GM19035 (cell line): Measurements from ENCODE around the gene HS1BP3.

Experiments
- ATAC-seq: cut with Tn5 transposase; IDR thresholded peaks from one replicate; pipeline ENCODE4 v1.9.1; 2021; ENCODE audit not compliant: unreplicated experiment

The HS1BP3 gene

GRCh38 chr2:20618886-20619521, 31.9 kb downstream of the HS1BP3 start:
- no peak for ATAC-seq

- ATAC-seq, result no peak
Measured at GRCh38 chr2:20618468-20618885, 32.4 kb downstream of the HS1BP3 start.

- ATAC-seq, result no peak
Measured at GRCh38 chr2:20617892-20618467, 32.9 kb downstream of the HS1BP3 start.

- no peak for ATAC-seq
Measured at GRCh38 chr2:20617081-20617575, 33.8 kb downstream of the HS1BP3 start.

- no peak for ATAC-seq
Measured at GRCh38 chr2:20616341-20616871, 34.5 kb downstream of the HS1BP3 start.

GRCh38 chr2:20615466-20616241, 35.2 kb downstream of the HS1BP3 start:
- no peak for ATAC-seq

- ATAC-seq, result no peak
Measured at GRCh38 chr2:20615068-20615465, 35.8 kb downstream of the HS1BP3 start.

- no peak for ATAC-seq
Measured at GRCh38 chr2:20614201-20615067, 36.5 kb downstream of the HS1BP3 start.

GRCh38 chr2:20612925-20613916, 37.7 kb downstream of the HS1BP3 start:
- no peak for ATAC-seq

GRCh38 chr2:20611844-20612356, 39.0 kb downstream of the HS1BP3 start:
- no peak for ATAC-seq

GRCh38 chr2:20611077-20611843, 39.6 kb downstream of the HS1BP3 start:
- no peak for ATAC-seq

GRCh38 chr2:20609995-20610357, 40.9 kb downstream of the HS1BP3 start:
- no peak for ATAC-seq

- ATAC-seq, result no peak
Measured at GRCh38 chr2:20609349-20609994, 41.4 kb downstream of the HS1BP3 start.

- ATAC-seq, result no peak
Measured at GRCh38 chr2:20608666-20609348, 42.1 kb downstream of the HS1BP3 start.

- ATAC-seq, result no peak
Measured at GRCh38 chr2:20607446-20607845, 43.5 kb downstream of the HS1BP3 start.

GRCh38 chr2:20606198-20606597, 44.7 kb downstream of the HS1BP3 start:
- ATAC-seq, result no peak

- ATAC-seq, result no peak
Measured at GRCh38 chr2:20604951-20605381, 45.9 kb downstream of the HS1BP3 start.
